GM19438 (cell line): ENCODE measurements around the gene TRAF3.
"Not testable (repeated sequence)": the region's sequence is repeated elsewhere in the genome, so short reads cannot be mapped to it uniquely, and the experiment has no call there.

Experiments used
- ATAC-seq: cut with Tn5 transposase; IDR thresholded peaks from one replicate; pipeline ENCODE4 v1.9.1; 2021; ENCODE audit warnings: low read depth; ENCODE audit not compliant: unreplicated experiment

Gene TRAF3

GRCh38 chr14:102857444-102857843 lies 80.2 kb downstream of the TRAF3 start:
- ATAC-seq, result no peak

GRCh38 chr14:102859911-102860310 lies 82.7 kb downstream of the TRAF3 start:
- ATAC-seq, result no peak

GRCh38 chr14:102862154-102862773 lies 85.0 kb downstream of the TRAF3 start:
- no peak for ATAC-seq

- no peak for ATAC-seq
Measured at GRCh38 chr14:102863381-102863780, 86.1 kb downstream of the TRAF3 start.

- ATAC-seq, result not testable (repeated sequence)
Measured at GRCh38 chr14:102865916-102866315, 88.7 kb downstream of the TRAF3 start.

GRCh38 chr14:102866982-102867761 lies 89.9 kb downstream of the TRAF3 start:
- no peak for ATAC-seq

GRCh38 chr14:102867826-102868580 lies 90.8 kb downstream of the TRAF3 start:
- no peak for ATAC-seq

- ATAC-seq, result no peak
Measured at GRCh38 chr14:102868956-102869547, 91.8 kb downstream of the TRAF3 start.

- ATAC-seq, result no peak
Measured at GRCh38 chr14:102870246-102870645, 93.0 kb downstream of the TRAF3 start.

- ATAC-seq, result no peak
Measured at GRCh38 chr14:102870994-102871831, 94.0 kb downstream of the TRAF3 start.

GRCh38 chr14:102872020-102872419 lies 94.8 kb downstream of the TRAF3 start:
- ATAC-seq, result no peak

GRCh38 chr14:102873131-102873530 lies 95.9 kb downstream of the TRAF3 start:
- ATAC-seq, result no peak

- ATAC-seq, result no peak
Measured at GRCh38 chr14:102873546-102874061, 96.4 kb downstream of the TRAF3 start.

- no peak for ATAC-seq
Measured at GRCh38 chr14:102875652-102876051, 98.4 kb downstream of the TRAF3 start.

GRCh38 chr14:102877511-102877910 lies 100.3 kb downstream of the TRAF3 start:
- not testable (repeated sequence) for ATAC-seq

- ATAC-seq, result no peak
Measured at GRCh38 chr14:102878174-102878969, 101.1 kb downstream of the TRAF3 start.

GRCh38 chr14:102878970-102879460 lies 101.8 kb downstream of the TRAF3 start:
- no peak for ATAC-seq

- ATAC-seq, result no peak
Measured at GRCh38 chr14:102882226-102882906, 105.1 kb downstream of the TRAF3 start.
